ENCODE measurements around the gene CD151. TPM values are rescaled to one million over a fixed set of nuclear protein-coding genes. Genes with fewer than 3 reads are reported as not detected.
A peak's percentile ranks its signal among the peaks of the same experiment; 100 is the strongest.

The CD151 gene
- total RNA-seq, 1 experiment from 2014 or later = 302 TPM

GRCh38 chr11:869399-870126 lies 36.8 kb downstream of the CD151 start:
- DNase-seq (ENCODE audit: extremely low read depth, low read depth) = no peak

GRCh38 chr11:870127-870413 lies 37.3 kb downstream of the CD151 start:
- DNase-seq (ENCODE audit: extremely low read depth, low read depth) = no peak

- DNase-seq (ENCODE audit: extremely low read depth, low read depth) = no peak
Measured at GRCh38 chr11:870418-870817, 37.7 kb downstream of the CD151 start.

- no peak for DNase-seq (ENCODE audit: extremely low read depth, low read depth)
Measured at GRCh38 chr11:871472-871871, 38.7 kb downstream of the CD151 start.

GRCh38 chr11:872799-873198 lies 40.0 kb downstream of the CD151 start:
- DNase-seq (ENCODE audit: extremely low read depth, low read depth) = no peak

- DNase-seq (ENCODE audit: extremely low read depth, low read depth) = no peak
Measured at GRCh38 chr11:873706-874105, 41.0 kb downstream of the CD151 start.

GRCh38 chr11:875203-875602 lies 42.5 kb downstream of the CD151 start:
- no peak for DNase-seq (ENCODE audit: extremely low read depth, low read depth)

- DNase-seq (ENCODE audit: extremely low read depth, low read depth) = no peak
Measured at GRCh38 chr11:875769-876301, 43.1 kb downstream of the CD151 start.

- DNase-seq (ENCODE audit: extremely low read depth, low read depth) = no peak
Measured at GRCh38 chr11:876545-876944, 43.8 kb downstream of the CD151 start.

- DNase-seq (ENCODE audit: extremely low read depth, low read depth) = peak; percentile 60
Measured at GRCh38 chr11:877565-877964, 44.8 kb downstream of the CD151 start.

- no peak for DNase-seq (ENCODE audit: extremely low read depth, low read depth)
Measured at GRCh38 chr11:880447-880846, 47.7 kb downstream of the CD151 start.

- DNase-seq (ENCODE audit: extremely low read depth, low read depth) = no peak
Measured at GRCh38 chr11:882596-882995, 49.8 kb downstream of the CD151 start.

GRCh38 chr11:883527-883926 lies 50.8 kb downstream of the CD151 start:
- no peak for DNase-seq (ENCODE audit: extremely low read depth, low read depth)

- no peak for DNase-seq (ENCODE audit: extremely low read depth, low read depth)
Measured at GRCh38 chr11:884578-885070, 51.9 kb downstream of the CD151 start.

GRCh38 chr11:886568-886967 lies 53.8 kb downstream of the CD151 start:
- DNase-seq (ENCODE audit: extremely low read depth, low read depth) = no peak

GRCh38 chr11:887589-887988 lies 54.8 kb downstream of the CD151 start:
- no peak for DNase-seq (ENCODE audit: extremely low read depth, low read depth)

Small RNAs within 50 kb of the gene (small RNA-seq; reads per million reads assigned to genes)
- 0 reads per million in 2 experiments for gene SNORA52

Other genes starting within 250 kb of the CD151 start
- gene IRF7, start 217.0 kb upstream of the CD151 start, total RNA-seq (2014; rRNA removed; shearing (Covaris generic)) = 3.8 and 5.0 TPM in 2 replicates
- gene CDHR5, start 208.0 kb upstream of the CD151 start, total RNA-seq (2014; rRNA removed; shearing (Covaris generic)) = 0.05 TPM in 1 of 2 replicates, not detected in the other
- gene SCT, start 205.8 kb upstream of the CD151 start, total RNA-seq (2014; rRNA removed; shearing (Covaris generic)) = not detected in 2 replicates
- 0.22 and 0.23 TPM in 2 replicates for gene DRD4, start 195.7 kb upstream of the CD151 start, total RNA-seq (2014; rRNA removed; shearing (Covaris generic))
- 30.3 and 32.3 TPM in 2 replicates for gene DEAF1, start 137.7 kb upstream of the CD151 start, total RNA-seq (2014; rRNA removed; shearing (Covaris generic))
- gene TMEM80, start 137.1 kb upstream of the CD151 start, total RNA-seq (2014; rRNA removed; shearing (Covaris generic)) = 6.9 and 8.9 TPM in 2 replicates
- 12.8 and 13.9 TPM in 2 replicates for gene EPS8L2, start 126.7 kb upstream of the CD151 start, total RNA-seq (2014; rRNA removed; shearing (Covaris generic))
- gene TALDO1, start 85.5 kb upstream of the CD151 start, total RNA-seq (2014; rRNA removed; shearing (Covaris generic)) = 383 and 408 TPM in 2 replicates
- gene GATD1, start 55.5 kb upstream of the CD151 start, total RNA-seq (2014; rRNA removed; shearing (Covaris generic)) = 21.6 and 23.0 TPM in 2 replicates
- not detected in 2 replicates for gene CEND1, start 42.9 kb upstream of the CD151 start, total RNA-seq (2014; rRNA removed; shearing (Covaris generic))
- 16.2 and 20.8 TPM in 2 replicates for gene SLC25A22, start 34.7 kb upstream of the CD151 start, total RNA-seq (2014; rRNA removed; shearing (Covaris generic))
- 3.1 and 3.6 TPM in 2 replicates for gene PIDD1, start 27.7 kb upstream of the CD151 start, total RNA-seq (2014; rRNA removed; shearing (Covaris generic))
- gene RPLP2, start 23.0 kb upstream of the CD151 start, total RNA-seq (2014; rRNA removed; shearing (Covaris generic)) = 1,205 and 1,442 TPM in 2 replicates
- gene PNPLA2, start 14.0 kb upstream of the CD151 start, total RNA-seq (2014; rRNA removed; shearing (Covaris generic)) = 15.0 and 15.7 TPM in 2 replicates
- gene CRACR2B, start 5.0 kb upstream of the CD151 start, total RNA-seq (2014; rRNA removed; shearing (Covaris generic)) = 5.0 and 5.5 TPM in 2 replicates
- 143 and 174 TPM in 2 replicates for gene POLR2L, start 9.6 kb downstream of the CD151 start, total RNA-seq (2014; rRNA removed; shearing (Covaris generic))
- 131 and 169 TPM in 2 replicates for gene TSPAN4, start 9.9 kb downstream of the CD151 start, total RNA-seq (2014; rRNA removed; shearing (Covaris generic))
- gene CHID1, start 77.9 kb downstream of the CD151 start, total RNA-seq (2014; rRNA removed; shearing (Covaris generic)) = 31.2 and 36.8 TPM in 2 replicates
- 25.1 and 35.9 TPM in 2 replicates for gene AP2A2, start 92.9 kb downstream of the CD151 start, total RNA-seq (2014; rRNA removed; shearing (Covaris generic))
- not detected in 2 replicates for gene MUC6, start 203.8 kb downstream of the CD151 start, total RNA-seq (2014; rRNA removed; shearing (Covaris generic))
- not detected in 2 replicates for gene MUC2, start 241.9 kb downstream of the CD151 start, total RNA-seq (2014; rRNA removed; shearing (Covaris generic))